Testis (tissue), 3 donors: ENCODE data around the gene INSIG1. TPM values are rescaled to one million over a fixed set of nuclear protein-coding genes. Genes with fewer than 3 reads are reported as not detected.

ENCODE experiments used
- DNase-seq: peaks from one replicate; pipeline ENCODE4 v3.0.0-alpha.2; 2019
- H3K27ac ChIP-seq, 2 donors: fragments of 200-600 bp; sonication (generic); one replicate each; pipeline ENCODE4 v1.5.1; 2019
- H3K27me3 ChIP-seq: fragments of 200-600 bp; sonication (generic); one replicate; pipeline ENCODE4 v1.5.1; 2019
- H3K36me3 ChIP-seq: fragments of 200-600 bp; sonication (generic); one replicate; pipeline ENCODE4 v1.5.1; 2017; ENCODE audit warnings: low read depth; ENCODE audit errors: missing control alignments
- H3K4me1 ChIP-seq: fragments of 200-600 bp; sonication (generic); one replicate; pipeline ENCODE4 v1.5.1; 2019
- H3K4me3 ChIP-seq, 2 donors: fragments of 200-600 bp; sonication (generic); one replicate each; pipeline ENCODE4 v1.5.1; 2017 to 2019
- H3K9me3 ChIP-seq: fragments of 200-600 bp; sonication (generic); one replicate; pipeline ENCODE4 v1.5.1; 2017
- CTCF ChIP-seq, 3 experiments: fragments of 450-650 bp in 2 of 3; fragments of 200-600 bp in 1 of 3; sonication (generic) in 1 of 3; IDR thresholded peaks; one replicate each; pipeline ENCODE4 v1.5.1; 2016 to 2019; ENCODE audit warnings: antibody characterized with exemption in 3 of 3, mild to moderate bottlenecking in 2 of 3, moderate library complexity in 1 of 3
- POLR2A ChIP-seq: fragments of 450-650 bp; IDR thresholded peaks from one replicate; pipeline ENCODE4 v1.6.1; 2017; ENCODE audit warnings: antibody characterized with exemption, mild to moderate bottlenecking, moderate library complexity
- WGBS, 2 donors: methylation state at CpG; one replicate each; pipeline ENCODE4 v1.1.5; 2018; 5-methylcytosine and 5-hydroxymethylcytosine counted together
- intact Hi-C: fragments of 100-400 bp; cut with DNase I; formaldehyde crosslinking; loops from one replicate; pipeline ENCODE4 v1.15.1; 2023; ENCODE audit warnings: low total_unique reads
- polyA plus RNA-seq: library from polyadenylated mRNA; stranded (reverse); fragments of 350-450 nt; fragmentation: Illumina TruSeq; extraction: RNeasy Lipid Tissue Mini Kit (QIAGEN cat#74804); gene quantifications from one replicate; pipeline ENCODE4 v1.2.3, GENCODE V29; 2014; ENCODE audit warnings: low read depth, low replicate concordance; ENCODE audit not compliant: insufficient read depth
- total RNA-seq, 2 donors: library from RNA; depleted of rRNA; stranded (reverse); fragments of >200 nt; gene quantifications; one replicate each; pipeline ENCODE4 v1.2.3, GENCODE V29; 2016

Gene INSIG1
- total and polyA plus RNA-seq, 3 donors from 2014 or later, result 52.7 to 118 (median 89.7) TPM

DNA sequence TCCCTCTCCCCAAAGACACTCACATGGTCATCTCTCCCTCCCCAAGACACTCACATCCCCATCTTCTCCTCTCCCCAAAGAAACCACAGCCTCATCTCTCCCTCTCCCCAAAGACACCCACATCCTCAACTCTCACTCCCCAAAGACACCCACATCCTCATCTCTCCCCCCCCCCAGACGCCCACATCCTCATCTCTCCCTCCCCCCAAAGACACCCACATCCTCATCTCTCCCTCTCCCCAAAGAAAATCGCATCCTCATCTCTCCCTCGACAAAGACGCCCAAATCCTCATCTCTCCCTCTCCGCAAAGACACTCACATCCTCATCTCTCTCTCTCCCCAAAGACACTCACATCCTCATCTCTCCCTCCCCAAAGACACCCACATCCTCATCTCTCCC lies 31.5 kb downstream of the INSIG1 start:
- intact Hi-C loops, result no loop called here
- DNase-seq, result no peak
- Histone ChIP-seq H3K4me3 (no peak overlapping the region), H3K36me3 (no peaks in the 10 kb centered on the region), H3K9me3 (no peaks in the 10 kb centered on the region), H3K4me1 (no peaks in the 10 kb centered on the region), H3K27ac (no peak overlapping the region), H3K27me3 (no peaks in the 10 kb centered on the region)
- TF ChIP-seq CTCF (IDR thresholded peaks at IDR 0.05), result no peak
- no peak for TF ChIP-seq POLR2A
- WGBS, 2 donors, result no CpG with 5 or more reads among the region's 5 CpGs

GRCh38 chr7:155331396-155331795 lies 33.7 kb downstream of the INSIG1 start:
- TF ChIP-seq POLR2A, result no peak
- no peak for TF ChIP-seq CTCF (IDR thresholded peaks at IDR 0.05)
- no peak overlapping the region for H3K27ac ChIP-seq

DNA sequence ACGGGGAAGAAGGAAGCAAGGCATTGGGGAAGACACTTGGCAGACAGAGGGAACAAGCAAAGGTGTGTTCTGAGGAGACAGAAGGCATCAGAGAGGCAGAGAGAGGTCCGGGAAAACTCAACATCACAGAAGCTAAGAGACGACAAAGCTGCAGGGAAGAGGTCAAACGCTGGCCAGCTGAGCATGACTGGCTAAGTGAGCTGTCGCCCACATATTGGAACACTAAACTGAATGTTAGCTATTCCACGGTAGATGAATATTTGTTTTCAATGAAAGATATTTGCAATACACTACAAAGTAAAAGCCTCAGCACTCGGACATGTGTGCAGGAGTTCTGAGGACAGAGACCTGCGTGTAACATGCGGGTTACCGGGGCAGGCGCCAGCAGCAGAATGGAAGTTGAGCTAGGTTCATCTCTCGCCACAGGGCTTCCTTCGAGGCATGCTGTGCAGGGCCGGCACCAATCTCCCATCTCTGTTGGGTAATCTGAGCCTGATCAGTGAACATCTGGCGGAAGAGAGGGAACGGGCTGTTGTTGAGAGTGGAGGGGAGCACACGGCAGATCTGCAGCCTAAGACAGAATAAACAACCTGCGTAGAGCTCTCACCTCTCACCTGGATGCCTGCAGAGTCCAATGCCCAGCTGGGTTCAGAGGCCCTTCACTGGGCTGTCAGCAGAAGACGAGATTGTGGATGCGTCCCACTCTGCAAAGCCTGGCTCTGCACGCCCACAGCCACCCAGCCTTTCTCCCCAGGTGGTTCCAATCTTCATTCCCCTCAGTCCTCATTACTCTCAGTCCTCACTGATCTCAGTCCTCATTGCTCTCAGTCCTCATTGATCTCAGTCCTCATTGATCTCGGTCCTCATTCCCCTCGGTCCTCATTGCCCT lies 35.9 kb downstream of the INSIG1 start:
- Histone ChIP-seq H3K27ac (no peak overlapping the region), H3K9me3 (no peaks in the 10 kb centered on the region), H3K4me1 (no peaks in the 10 kb centered on the region), H3K27me3 (no peaks in the 10 kb centered on the region), H3K4me3 (no peak overlapping the region), H3K36me3 (no peaks in the 10 kb centered on the region)
- intact Hi-C loops, result no loop called here
- DNase-seq, result no peak
- WGBS, 2 donors, result 84 to 86% methylated on average over 23 of the region's 23 CpGs
- TF ChIP-seq POLR2A (no peak), CTCF (IDR thresholded peaks at IDR 0.05) (no peak)

More at GRCh38 chr7:155331396-155331795, 33.7 kb downstream of the INSIG1 start:
- no peak for DNase-seq
- WGBS, 2 donors, result 63 to 70% methylated on average over 4 of the region's 4 CpGs
- Histone ChIP-seq H3K36me3 (no peaks in the 10 kb centered on the region), H3K4me1 (no peaks in the 10 kb centered on the region), H3K27me3 (no peaks in the 10 kb centered on the region), H3K9me3 (no peaks in the 10 kb centered on the region), H3K4me3 (no peak overlapping the region)
- intact Hi-C loops, result no loop called here

- DNase-seq, result peak; percentile 9
- no peak for TF ChIP-seq POLR2A
- TF ChIP-seq CTCF (IDR thresholded peaks at IDR 0.05), result no peak
- no peak overlapping the region for H3K27ac ChIP-seq
- H3K4me3 ChIP-seq, result no peak overlapping the region
- intact Hi-C loops, result no loop called here
- no peaks in the 10 kb centered on the region for H3K27me3 ChIP-seq
- H3K9me3 ChIP-seq, result no peaks in the 10 kb centered on the region
- no peaks in the 10 kb centered on the region for H3K36me3 ChIP-seq
- WGBS, 2 donors, result 83 to 87% methylated on average over 21 of the region's 21 CpGs
- H3K4me1 ChIP-seq, result no peaks in the 10 kb centered on the region
These were observed 39.3 kb downstream of the INSIG1 start for GRCh38 chr7:155336812-155337602.
